Esophagus muscularis mucosa (tissue), 4 donors: Measurements from ENCODE around the gene HTRA1. TPM values are rescaled to one million over a fixed set of nuclear protein-coding genes. Genes with fewer than 3 reads are reported as not detected.

ENCODE experiments used
- DNase-seq: peaks from one replicate; pipeline ENCODE4 v3.0.0-alpha.2; 2017; ENCODE audit errors: extremely low spot score
- H3K27ac ChIP-seq, 4 donors: fragments of 200-600 bp; sonication (generic); replicated peaks in 1 of 4; 1 replicate in 3 of 4; 2 replicates in 1 of 4; pipeline ENCODE4 v1.5.1; 2016 to 2019; ENCODE audit warnings: mild to moderate bottlenecking in 1 of 4
- H3K27me3 ChIP-seq, 4 donors: fragments of 200-600 bp; sonication (generic); one replicate each; pipeline versions ENCODE4 v1.5.1 to v1.6.0; 2016 to 2019
- H3K36me3 ChIP-seq, 4 donors: fragments of 200-600 bp; sonication (generic); one replicate each; pipeline ENCODE4 v1.5.1; 2016 to 2019
- H3K4me1 ChIP-seq, 4 donors: fragments of 200-600 bp; sonication (generic); one replicate each; pipeline ENCODE4 v1.5.1; 2016 to 2019
- H3K4me3 ChIP-seq, 4 donors: fragments of 200-600 bp; sonication (generic); 1 replicate in 2 of 4; 2 replicates in 2 of 4; pipeline ENCODE4 v1.5.1; 2016 to 2019; ENCODE audit warnings: mild to moderate bottlenecking in 4 of 4, moderate library complexity in 1 of 4
- H3K9me3 ChIP-seq, 4 donors: fragments of 200-600 bp; sonication (generic); 1 replicate in 3 of 4; 2 replicates in 1 of 4; pipeline ENCODE4 v1.5.1; 2016 to 2019
- CTCF ChIP-seq, 3 experiments: fragments of 200-600 bp in 2 of 3; fragments of 450-650 bp in 1 of 3; sonication (generic) in 2 of 3; IDR thresholded peaks; one replicate each; pipeline ENCODE4 v1.5.1; 2017 to 2019; ENCODE audit warnings: antibody characterized with exemption in 3 of 3, mild to moderate bottlenecking in 2 of 3, moderate library complexity in 1 of 3
- EP300 ChIP-seq: sonication (generic); formaldehyde crosslinking; IDR thresholded peaks from one replicate; pipeline ENCODE4 v1.6.1; 2017; ENCODE audit warnings: antibody characterized with exemption
- POLR2A ChIP-seq: fragments of 450-650 bp; IDR thresholded peaks from one replicate; pipeline ENCODE4 v1.6.1; 2017; ENCODE audit warnings: antibody characterized with exemption, moderate library complexity, mild to moderate bottlenecking, low read depth
- POLR2AphosphoS5 ChIP-seq, 2 donors: sonication (generic); formaldehyde crosslinking; IDR thresholded peaks; one replicate each; pipeline ENCODE4 v1.6.1; 2017; ENCODE audit warnings: antibody characterized with exemption in 2 of 2
- WGBS: methylation state at CpG from one replicate; pipeline ENCODE4 v1.1.5; 2018; 5-methylcytosine and 5-hydroxymethylcytosine counted together
- intact Hi-C: fragments of 100-400 bp; cut with DNase I; formaldehyde crosslinking; loops from one replicate; pipeline ENCODE4 v1.15.1; 2023
- total RNA-seq, 4 donors: library from RNA; depleted of rRNA; stranded (reverse); fragments of >200 nt; gene quantifications; one replicate each; pipeline versions ENCODE4 v1.1.0 to v1.2.1, GENCODE V29; 2016

The HTRA1 gene
- total RNA-seq, 4 donors from 2014 or later: 101 to 146 (median 109) TPM

DNA sequence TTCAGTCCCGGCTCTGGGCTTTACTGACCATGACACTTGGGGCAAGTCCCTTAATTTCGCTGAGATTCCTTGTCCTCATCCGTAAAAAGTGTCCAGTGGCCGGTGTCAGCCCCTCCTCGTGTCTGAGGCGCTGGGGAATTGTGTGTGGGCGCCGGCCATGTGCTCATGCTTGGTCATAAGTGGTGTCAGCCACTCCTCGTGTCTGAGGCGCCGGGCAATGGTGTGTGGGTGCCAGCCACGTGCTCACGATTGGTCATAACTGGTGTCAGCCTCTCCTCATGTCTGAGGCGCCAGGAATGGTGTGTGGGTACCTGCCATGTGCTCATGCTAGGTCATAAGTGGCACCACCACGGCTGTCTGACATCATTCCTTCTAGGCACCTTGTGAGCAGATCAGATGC is 58.5 kb downstream of the HTRA1 start:
- intact Hi-C loops: no loop called here
- Histone ChIP-seq H3K36me3 (peaks cover 0 to 32% (median 12%) of the 10 kb centered on the region in 4 donors), H3K4me1 (no peaks in the 10 kb centered on the region), H3K27ac (no peak overlapping the region), H3K4me3 (no peak overlapping the region), H3K27me3 (no peaks in the 10 kb centered on the region), H3K9me3 (no peaks in the 10 kb centered on the region)
- DNase-seq: no peak
- no peak for TF ChIP-seq POLR2A
- 92% methylated on average over 13 of the region's 15 CpGs for WGBS

GRCh38 chr10:122521011-122521410 is 59.7 kb downstream of the HTRA1 start:
- H3K27ac ChIP-seq: no peak overlapping the region
- WGBS: 100% methylated on average over 2 of the region's 3 CpGs
- TF ChIP-seq EP300 (no peak), CTCF (IDR thresholded peaks at IDR 0.05) (no peak)
- no peak for DNase-seq
- H3K27me3 ChIP-seq: no peaks in the 10 kb centered on the region
- H3K4me1 ChIP-seq: no peaks in the 10 kb centered on the region
- no peaks in the 10 kb centered on the region for H3K9me3 ChIP-seq
- intact Hi-C loops: no loop called here
- peaks cover 0 to 21% (median 5%) of the 10 kb centered on the region in 4 donors for H3K36me3 ChIP-seq
- no peak overlapping the region for H3K4me3 ChIP-seq

GRCh38 chr10:122524811-122525210 is 63.5 kb downstream of the HTRA1 start:
- no peak for DNase-seq
- intact Hi-C loops: no loop called here
- H3K27ac ChIP-seq: no peak overlapping the region
- no peak overlapping the region for H3K4me3 ChIP-seq
- TF ChIP-seq POLR2AphosphoS5 (IDR thresholded peaks at IDR 0.05) (no peak), POLR2A (no peak), EP300 (no peak), CTCF (IDR thresholded peaks at IDR 0.05) (no peak)
- 86% methylated on average over 1 of the region's 3 CpGs for WGBS
- H3K4me1 ChIP-seq: peaks cover 0 to 5% (median 0%) of the 10 kb centered on the region in 4 donors
- H3K9me3 ChIP-seq: no peaks in the 10 kb centered on the region
- no peaks in the 10 kb centered on the region for H3K36me3 ChIP-seq
- H3K27me3 ChIP-seq: no peaks in the 10 kb centered on the region

DNA sequence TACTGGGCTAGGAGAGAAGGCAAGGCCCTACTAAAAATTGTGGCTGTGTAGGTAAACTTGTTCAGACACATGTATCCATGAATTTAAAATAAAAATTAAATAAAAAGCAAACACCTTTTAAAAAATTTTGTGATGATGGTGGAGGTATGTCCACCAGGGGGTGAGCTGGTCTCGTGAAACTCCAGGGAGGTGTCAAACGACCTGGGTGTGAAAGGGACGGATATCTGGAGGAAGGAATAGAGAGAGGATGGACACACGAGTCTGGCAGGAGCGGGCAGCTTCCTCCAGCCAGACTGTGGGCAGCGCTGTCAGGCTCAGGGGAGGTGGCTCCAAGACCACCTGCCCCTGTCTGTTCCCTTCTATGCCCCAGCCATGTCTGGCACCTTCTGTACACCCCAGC is 64.4 kb downstream of the HTRA1 start:
- Histone ChIP-seq H3K4me3 (no peak overlapping the region), H3K27me3 (no peaks in the 10 kb centered on the region), H3K27ac (no peak overlapping the region), H3K4me1 (peaks cover 0 to 5% (median 0%) of the 10 kb centered on the region in 4 donors), H3K36me3 (no peaks in the 10 kb centered on the region), H3K9me3 (no peaks in the 10 kb centered on the region)
- TF ChIP-seq POLR2A (no peak), EP300 (no peak), CTCF (IDR thresholded peaks at IDR 0.05) (peak in 2 of 3 experiments; percentile 27 to 31), POLR2AphosphoS5 (IDR thresholded peaks at IDR 0.05) (no peak)
- intact Hi-C loops: no loop called here
- no peak for DNase-seq
- WGBS: 52% methylated on average over 6 of the region's 6 CpGs

DNA sequence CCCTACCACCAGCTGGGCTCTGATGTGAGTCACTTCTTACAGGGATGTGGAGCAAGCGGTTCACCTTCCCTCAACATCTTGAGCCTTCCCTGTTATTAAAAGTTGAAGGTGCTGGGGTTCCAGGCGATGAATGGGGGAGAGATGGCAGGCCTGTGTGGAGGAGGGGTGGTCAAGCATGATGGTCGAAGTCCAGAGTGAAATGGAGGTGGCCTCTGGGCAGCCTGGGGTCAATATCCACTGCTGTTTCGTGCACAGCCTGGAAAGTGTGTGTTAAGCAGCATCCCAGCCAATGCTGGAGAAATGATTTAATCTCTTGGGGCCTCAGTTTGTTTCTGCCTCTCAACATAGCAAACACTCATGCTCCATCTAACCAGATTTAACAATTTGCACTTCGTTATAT is 65.5 kb downstream of the HTRA1 start:
- no peak overlapping the region for H3K4me3 ChIP-seq
- peaks cover 0 to 5% (median 0%) of the 10 kb centered on the region in 4 donors for H3K4me1 ChIP-seq
- WGBS: 85% methylated on average over 5 of the region's 5 CpGs
- H3K27ac ChIP-seq: no peak overlapping the region
- no peaks in the 10 kb centered on the region for H3K27me3 ChIP-seq
- H3K9me3 ChIP-seq: no peaks in the 10 kb centered on the region
- H3K36me3 ChIP-seq: no peaks in the 10 kb centered on the region
- no peak for DNase-seq
- intact Hi-C loops: no loop called here
- TF ChIP-seq POLR2AphosphoS5 (IDR thresholded peaks at IDR 0.05) (no peak), POLR2A (no peak), CTCF (IDR thresholded peaks at IDR 0.05) (no peak), EP300 (no peak)
